Activated naive CD4-positive, alpha-beta T cell treated with anti-CD3 and anti-CD28 coated beads, Interleukin-2, amount 10 ng/mL, durations not matched to agents 7 days and 5 days (primary cell): ENCODE measurements around the gene CRAMP1.
A peak's percentile ranks its signal among the peaks of the same experiment; 100 is the strongest.
"Not testable (repeated sequence)": the region's sequence is repeated elsewhere in the genome, so short reads cannot be mapped to it uniquely, and the experiment has no call there.

Experiments used
- CTCF ChIA-PET: fragments of 350-600 bp; sonication (Branson Sonifier 250); formaldehyde crosslinking; loops from one replicate; lab custom pipeline; 2021; ENCODE audit warnings: antibody characterized with exemption; lab: Charles Lee
- DNase-seq: peaks from one replicate; pipeline ENCODE4 v3.0.0-alpha.2; 2020
- H3K27ac Mint-ChIP-seq: one replicate; pipeline ENCODE4 v1.8.0; 2021; ENCODE audit warnings: mild to moderate bottlenecking, moderate library complexity, mixed read lengths
- H3K27me3 Mint-ChIP-seq: one replicate; pipeline ENCODE4 v1.8.0; 2021; ENCODE audit warnings: mild to moderate bottlenecking, mixed read lengths
- H3K36me3 Mint-ChIP-seq: one replicate; pipeline ENCODE4 v1.8.0; 2021; ENCODE audit warnings: mixed read lengths
- H3K4me1 Mint-ChIP-seq: one replicate; pipeline ENCODE4 v1.8.0; 2021; ENCODE audit warnings: mixed read lengths
- H3K4me3 Mint-ChIP-seq: one replicate; pipeline ENCODE4 v1.8.0; 2021; ENCODE audit warnings: mild to moderate bottlenecking, moderate library complexity, mixed read lengths
- H3K9me3 Mint-ChIP-seq: one replicate; pipeline ENCODE4 v1.8.0; 2021; ENCODE audit warnings: mixed read lengths

The CRAMP1 gene

GRCh38 chr16:1680361-1680760 is 68.2 kb downstream of the CRAMP1 start:
- Mint-ChIP-seq H3K36me3 (peaks cover 20% of the 10 kb centered on the region), H3K27me3 (no peaks in the 10 kb centered on the region), H3K4me3 (peak overlapping the region; percentile 9), H3K9me3 (no peaks in the 10 kb centered on the region), H3K4me1 (peaks cover 43% of the 10 kb centered on the region), H3K27ac (no peak overlapping the region)
- no peak for DNase-seq
- CTCF ChIA-PET = no interaction called here

DNA sequence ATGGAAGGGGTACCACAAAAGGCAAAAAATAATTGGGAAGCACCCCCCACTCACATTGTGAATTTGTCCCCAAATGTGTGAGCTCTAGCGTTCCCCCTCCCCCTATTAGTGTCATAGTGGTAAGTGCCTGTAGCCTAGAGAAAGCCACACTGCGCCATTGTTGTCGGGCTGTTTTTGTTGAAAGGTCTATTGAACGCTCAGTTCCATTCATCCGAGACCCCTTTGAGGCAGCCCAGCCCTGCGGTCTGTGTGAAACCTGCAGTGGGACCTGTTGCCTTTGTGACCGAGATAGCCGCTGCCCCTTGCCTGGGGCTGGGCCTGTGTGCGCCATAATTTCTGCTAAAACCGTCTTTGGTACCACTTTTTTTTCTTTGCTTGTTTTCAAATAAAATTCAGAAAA is 68.9 kb downstream of the CRAMP1 start:
- H3K4me1 Mint-ChIP-seq = peaks cover 43% of the 10 kb centered on the region
- H3K4me3 Mint-ChIP-seq = peak overlapping the region; percentile 26
- DNase-seq = no peak
- CTCF ChIA-PET = no interaction called here
- no peaks in the 10 kb centered on the region for H3K27me3 Mint-ChIP-seq
- H3K36me3 Mint-ChIP-seq = peaks cover 22% of the 10 kb centered on the region
- no peak overlapping the region for H3K27ac Mint-ChIP-seq
- H3K9me3 Mint-ChIP-seq = no peaks in the 10 kb centered on the region

DNA sequence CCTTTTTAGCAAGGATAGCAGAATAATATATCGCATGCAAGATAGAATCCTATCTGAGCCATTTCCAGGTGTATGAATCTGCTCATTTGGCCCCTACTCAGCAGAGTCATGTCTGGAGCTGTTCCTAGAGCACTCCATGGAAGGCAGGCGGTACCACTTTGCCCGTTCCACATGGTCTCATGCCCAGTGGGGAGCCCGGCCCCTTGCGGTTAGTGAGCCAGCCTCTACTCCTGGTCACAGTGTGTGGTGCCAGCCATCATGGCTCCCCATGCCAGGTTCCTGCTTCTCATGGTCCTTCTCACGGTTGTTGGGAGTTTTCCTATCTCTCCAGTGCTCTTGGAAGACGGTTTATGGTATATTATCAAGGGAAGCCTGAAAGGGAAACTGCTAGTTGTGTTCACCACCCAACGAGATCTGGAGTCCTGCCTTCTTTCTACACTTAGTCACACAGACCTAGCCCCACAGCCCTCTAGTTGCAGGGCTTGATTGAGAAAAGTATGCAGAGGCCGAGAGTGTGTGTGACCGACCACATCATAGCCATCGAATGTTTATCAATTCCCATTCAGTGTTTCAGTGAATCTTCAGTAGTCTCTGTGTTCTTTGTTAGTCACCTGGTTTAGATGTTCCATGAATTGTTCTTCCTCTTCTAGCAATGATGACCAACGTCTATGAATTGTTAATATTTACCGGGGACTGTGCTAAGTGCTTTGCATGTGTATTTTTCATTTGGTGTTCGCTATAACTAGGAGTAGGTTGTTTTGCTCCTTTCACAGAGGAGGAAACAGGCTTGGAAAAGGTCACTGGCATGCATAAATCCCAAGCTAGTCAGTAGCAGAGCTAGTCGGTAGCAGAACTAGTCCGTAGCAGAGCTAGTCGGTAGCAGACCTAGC is 75.5 kb downstream of the CRAMP1 start:
- H3K4me1 Mint-ChIP-seq = no peaks in the 10 kb centered on the region

GRCh38 chr16:1688807-1689560 is 76.8 kb downstream of the CRAMP1 start:
- no peak overlapping the region for H3K27ac Mint-ChIP-seq

More for the DNA sequence above, 75.5 kb downstream of the CRAMP1 start:
- CTCF ChIA-PET = no interaction called here
- H3K9me3 Mint-ChIP-seq = no peaks in the 10 kb centered on the region
- H3K27ac Mint-ChIP-seq = peak overlapping the region; percentile 4
- H3K4me3 Mint-ChIP-seq = no peak overlapping the region
- H3K27me3 Mint-ChIP-seq = no peaks in the 10 kb centered on the region
- peaks cover 47% of the 10 kb centered on the region for H3K36me3 Mint-ChIP-seq
- DNase-seq = no peak

GRCh38 chr16:1689853-1690252 is 77.7 kb downstream of the CRAMP1 start:
- Mint-ChIP-seq H3K4me3 (no peak overlapping the region), H3K4me1 (no peaks in the 10 kb centered on the region), H3K9me3 (no peaks in the 10 kb centered on the region), H3K27me3 (no peaks in the 10 kb centered on the region), H3K36me3 (peaks cover 51% of the 10 kb centered on the region), H3K27ac (no peak overlapping the region)
- CTCF ChIA-PET = interaction anchor here (1.1 to 1.5 kb wide), 2 partner anchors 14 to 16 kb away, joined by 3 read pairs; partner anchors contain the start of gene MAPK8IP3
- DNase-seq = no peak

More at GRCh38 chr16:1688807-1689560, 76.8 kb downstream of the CRAMP1 start:
- DNase-seq = no peak
- Mint-ChIP-seq H3K9me3 (no peaks in the 10 kb centered on the region), H3K4me1 (no peaks in the 10 kb centered on the region), H3K27me3 (no peaks in the 10 kb centered on the region), H3K4me3 (no peak overlapping the region), H3K36me3 (peaks cover 47% of the 10 kb centered on the region)
- CTCF ChIA-PET = no interaction called here

DNA sequence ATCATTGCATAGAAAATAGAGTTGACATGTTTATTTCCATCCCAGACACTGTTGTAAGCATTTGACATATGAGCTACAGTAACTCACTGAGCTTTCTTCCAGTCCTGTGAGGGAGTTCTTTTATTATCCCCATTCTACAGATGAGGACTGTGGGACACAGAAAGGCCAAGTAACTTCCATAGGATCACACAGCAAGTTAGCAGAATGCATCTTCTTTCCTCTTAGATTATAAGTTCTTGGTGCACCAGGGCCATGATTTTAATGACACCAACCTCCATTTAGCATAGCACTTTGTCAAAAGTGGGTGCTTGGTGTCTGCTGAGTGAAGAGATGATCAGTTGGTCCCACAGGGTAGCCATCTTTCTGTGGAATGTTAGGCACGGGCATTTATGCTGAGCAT is 78.7 kb downstream of the CRAMP1 start:
- H3K27ac Mint-ChIP-seq = no peak overlapping the region

GRCh38 chr16:1691276-1691675 is 79.1 kb downstream of the CRAMP1 start:
- Mint-ChIP-seq H3K4me3 (no peak overlapping the region), H3K27ac (no peak overlapping the region), H3K9me3 (no peaks in the 10 kb centered on the region), H3K27me3 (no peaks in the 10 kb centered on the region), H3K4me1 (no peaks in the 10 kb centered on the region), H3K36me3 (peaks cover 47% of the 10 kb centered on the region)
- no peak for DNase-seq
- CTCF ChIA-PET = interaction anchor here (1.5 kb wide), 1 partner anchor 16 kb away, joined by 3 read pairs; no protein-coding TSS in a partner anchor

More for the DNA sequence above, 78.7 kb downstream of the CRAMP1 start:
- peaks cover 47% of the 10 kb centered on the region for H3K36me3 Mint-ChIP-seq
- no peaks in the 10 kb centered on the region for H3K4me1 Mint-ChIP-seq
- no peaks in the 10 kb centered on the region for H3K9me3 Mint-ChIP-seq
- no peak for DNase-seq
- no peaks in the 10 kb centered on the region for H3K27me3 Mint-ChIP-seq
- CTCF ChIA-PET = interaction anchor here (1.1 to 1.5 kb wide), 2 partner anchors 15 kb away, joined by 3 read pairs; partner anchors contain the start of gene MAPK8IP3
- H3K4me3 Mint-ChIP-seq = no peak overlapping the region

GRCh38 chr16:1691956-1692355 is 79.8 kb downstream of the CRAMP1 start:
- DNase-seq = no peak
- H3K4me3 Mint-ChIP-seq = no peak overlapping the region
- CTCF ChIA-PET = interaction anchor here (0.7 kb wide), 1 partner anchor 9 kb away, joined by 3 read pairs; no protein-coding TSS in a partner anchor
- no peaks in the 10 kb centered on the region for H3K9me3 Mint-ChIP-seq
- no peaks in the 10 kb centered on the region for H3K27me3 Mint-ChIP-seq
- peaks cover 50% of the 10 kb centered on the region for H3K36me3 Mint-ChIP-seq
- no peaks in the 10 kb centered on the region for H3K4me1 Mint-ChIP-seq
- no peak overlapping the region for H3K27ac Mint-ChIP-seq

DNA sequence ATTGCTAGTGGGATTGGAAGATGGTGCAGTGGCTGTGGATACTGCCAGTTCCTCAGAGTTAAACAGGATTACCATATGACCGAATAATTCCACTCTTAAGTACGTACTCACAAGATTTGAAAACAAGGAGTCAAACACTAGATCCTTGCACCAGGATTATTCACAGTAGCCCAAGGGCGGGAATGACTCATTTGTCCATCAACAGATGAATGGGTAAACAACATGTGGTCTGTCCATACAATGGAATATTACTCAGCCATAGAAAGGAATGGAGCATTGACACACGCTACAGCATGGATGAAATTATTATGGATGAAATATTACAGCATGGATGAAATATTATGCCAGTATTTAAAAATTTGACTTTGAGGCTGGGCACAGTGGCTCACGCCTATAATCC is 84.7 kb downstream of the CRAMP1 start:
- CTCF ChIA-PET = interaction anchor here (0.8 kb wide), 1 partner anchor 9 kb away, joined by 4 read pairs; the partner anchor contains the start of gene MAPK8IP3
- H3K36me3 Mint-ChIP-seq = peaks cover 45% of the 10 kb centered on the region

GRCh38 chr16:1698680-1699079 is 86.5 kb downstream of the CRAMP1 start:
- H3K27ac Mint-ChIP-seq = no peak overlapping the region
- peaks cover 43% of the 10 kb centered on the region for H3K36me3 Mint-ChIP-seq
- CTCF ChIA-PET = interaction anchor here (1.3 kb wide), 1 partner anchor 25 kb away, joined by 3 read pairs; no protein-coding TSS in a partner anchor
- H3K4me1 Mint-ChIP-seq = no peaks in the 10 kb centered on the region
- H3K4me3 Mint-ChIP-seq = no peak overlapping the region
- no peaks in the 10 kb centered on the region for H3K27me3 Mint-ChIP-seq
- H3K9me3 Mint-ChIP-seq = no peaks in the 10 kb centered on the region
- DNase-seq = no peak

More for the DNA sequence above, 84.7 kb downstream of the CRAMP1 start:
- H3K4me3 Mint-ChIP-seq = no peak overlapping the region
- no peak overlapping the region for H3K27ac Mint-ChIP-seq
- no peaks in the 10 kb centered on the region for H3K9me3 Mint-ChIP-seq
- DNase-seq = no peak
- no peaks in the 10 kb centered on the region for H3K4me1 Mint-ChIP-seq
- H3K27me3 Mint-ChIP-seq = no peaks in the 10 kb centered on the region

- H3K36me3 Mint-ChIP-seq = peaks cover 37% of the 10 kb centered on the region
- H3K27me3 Mint-ChIP-seq = no peaks in the 10 kb centered on the region
- H3K27ac Mint-ChIP-seq = no peak overlapping the region
- CTCF ChIA-PET = interaction anchor here (1.3 kb wide), 1 partner anchor 23 kb away, joined by 3 read pairs; no protein-coding TSS in a partner anchor
- H3K4me3 Mint-ChIP-seq = no peak overlapping the region
- no peaks in the 10 kb centered on the region for H3K9me3 Mint-ChIP-seq
- peaks cover 10% of the 10 kb centered on the region for H3K4me1 Mint-ChIP-seq
- no peak for DNase-seq
Observed at GRCh38 chr16:1700246-1700645, 88.1 kb downstream of the CRAMP1 start.

- no peaks in the 10 kb centered on the region for H3K9me3 Mint-ChIP-seq
- CTCF ChIA-PET = interaction anchor here (0.7 to 1.6 kb wide), 3 partner anchors 9 to 24 kb away, joined by 3 to 5 read pairs (median 3); no protein-coding TSS in a partner anchor
- no peak overlapping the region for H3K27ac Mint-ChIP-seq
- no peak for DNase-seq
- H3K4me1 Mint-ChIP-seq = peaks cover 15% of the 10 kb centered on the region
- peaks cover 40% of the 10 kb centered on the region for H3K36me3 Mint-ChIP-seq
- peaks cover 5% of the 10 kb centered on the region for H3K27me3 Mint-ChIP-seq
- no peak overlapping the region for H3K4me3 Mint-ChIP-seq
Observed at GRCh38 chr16:1701216-1701878, 89.2 kb downstream of the CRAMP1 start.

DNA sequence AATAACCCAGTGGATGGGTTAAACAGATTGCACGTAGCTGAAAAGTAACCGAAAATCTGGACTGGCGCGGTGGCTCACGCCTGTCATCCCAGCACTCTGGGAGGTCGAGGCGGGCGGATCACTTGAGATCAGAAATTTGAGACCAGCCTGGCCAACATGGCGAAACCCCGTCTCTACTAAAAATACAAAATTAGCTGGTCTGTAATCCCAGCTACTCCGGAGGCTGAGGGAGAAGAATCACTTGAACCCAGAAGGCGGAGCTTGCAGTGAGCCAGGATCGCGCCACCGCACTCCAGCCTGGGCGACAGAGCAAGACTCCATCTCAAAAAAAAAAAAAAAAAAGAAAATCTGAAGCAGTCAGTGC is 93.1 kb downstream of the CRAMP1 start:
- peak overlapping the region; percentile 99 for H3K27ac Mint-ChIP-seq
- CTCF ChIA-PET = interaction anchor here (0.8 to 2.1 kb wide), 12 partner anchors 8 to 342 kb away, joined by 3 to 6 read pairs (median 4); partner anchors contain the start of genes IFT140, JPT2, NUBP2 and SPSB3
- peaks cover 25% of the 10 kb centered on the region for H3K36me3 Mint-ChIP-seq
- H3K4me1 Mint-ChIP-seq = peaks cover 32% of the 10 kb centered on the region
- DNase-seq = peak; percentile 60
- H3K9me3 Mint-ChIP-seq, H3K27me3 Mint-ChIP-seq: not testable (repeated sequence)
- peak overlapping the region; percentile 98 for H3K4me3 Mint-ChIP-seq
